ENCODE results near the gene PKD2L1. TPM values are rescaled to one million over a fixed set of nuclear protein-coding genes. Genes with fewer than 3 reads are reported as not detected.
"Not testable (repeated sequence)": the region's sequence is repeated elsewhere in the genome, so short reads cannot be mapped to it uniquely, and the experiment has no call there.

PKD2L1 gene
- total RNA-seq, 1 experiment from 2014 or later: not detected

DNA sequence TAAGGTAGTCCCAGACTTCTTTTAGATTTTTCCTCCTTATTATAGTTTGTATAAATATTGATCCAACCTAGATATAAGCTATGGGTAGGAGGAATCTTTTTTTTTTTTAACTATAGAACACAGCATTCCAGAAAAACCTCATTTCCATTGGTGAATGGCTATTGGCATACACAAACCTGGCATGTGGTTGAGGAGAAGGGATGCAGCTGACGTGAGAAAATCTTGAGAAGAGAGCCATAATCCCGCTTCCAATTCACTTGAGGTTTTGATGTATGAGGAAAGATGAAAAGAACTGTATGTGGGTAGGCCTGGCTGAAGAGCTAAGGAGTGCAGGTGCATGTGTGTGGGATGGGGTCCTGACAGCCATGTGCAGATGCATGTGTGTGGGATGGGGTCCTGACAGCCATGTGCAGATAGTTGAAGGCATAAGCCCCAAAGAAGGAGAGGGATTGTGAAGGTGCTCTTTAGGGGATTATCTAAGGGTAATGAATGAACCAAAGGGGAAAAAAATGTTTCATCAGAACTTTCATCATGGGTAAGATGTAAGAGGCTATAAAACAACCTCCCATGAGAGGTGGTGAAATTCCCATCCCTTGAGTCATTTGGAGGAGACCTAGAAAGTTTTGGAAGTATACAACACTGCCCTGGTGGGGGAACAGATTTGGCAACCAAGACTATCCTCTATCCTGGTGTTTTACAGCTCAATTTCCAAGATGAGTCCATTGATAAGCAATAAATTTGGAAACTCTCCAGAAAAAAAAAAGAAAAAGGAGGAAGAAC lies 3.8 kb upstream of the PKD2L1 start:
- no peak for DNase-seq (ENCODE audit: low spot score)

DNA sequence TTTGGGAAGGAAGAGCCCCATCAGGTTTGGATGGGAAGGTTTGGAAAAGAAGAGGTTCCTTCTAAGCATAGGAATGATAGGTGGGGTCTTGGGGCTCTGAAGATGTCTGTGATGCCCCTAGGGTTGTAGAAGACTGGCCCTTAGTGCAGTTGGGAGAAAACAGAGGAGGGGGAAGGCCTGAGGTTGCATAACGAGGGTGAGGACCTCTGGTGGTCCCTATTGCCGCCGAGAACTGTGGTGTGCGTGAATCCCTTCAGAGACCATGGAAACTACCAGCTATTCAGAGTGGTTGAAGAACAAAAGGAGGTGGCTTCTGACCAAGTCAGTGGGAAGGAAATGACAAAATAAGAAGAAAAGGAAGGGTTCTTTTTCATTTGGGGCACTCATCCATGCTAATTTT lies 3.1 kb upstream of the PKD2L1 start:
- no peak for DNase-seq (ENCODE audit: low spot score)

DNA sequence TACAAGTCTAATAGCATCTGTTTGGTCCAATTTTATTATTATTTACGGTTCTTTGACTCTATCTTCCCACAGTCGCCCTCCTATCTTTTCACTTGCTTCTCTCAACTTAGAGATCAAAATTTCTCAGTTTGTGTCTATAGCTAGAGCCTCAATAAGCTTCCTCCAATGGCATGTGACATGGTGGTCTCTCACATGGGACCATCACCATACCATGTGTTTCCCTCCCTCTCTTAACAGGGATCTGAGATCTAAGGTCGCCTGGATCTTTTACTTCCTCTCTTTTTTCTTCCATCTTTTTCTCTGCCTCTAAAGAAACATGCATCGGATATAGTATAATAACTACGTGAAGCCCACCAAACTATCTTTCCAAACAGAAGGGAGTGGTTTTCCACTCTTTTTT lies 1.8 kb downstream of the PKD2L1 start:
- no peak for DNase-seq (ENCODE audit: low spot score)

DNA sequence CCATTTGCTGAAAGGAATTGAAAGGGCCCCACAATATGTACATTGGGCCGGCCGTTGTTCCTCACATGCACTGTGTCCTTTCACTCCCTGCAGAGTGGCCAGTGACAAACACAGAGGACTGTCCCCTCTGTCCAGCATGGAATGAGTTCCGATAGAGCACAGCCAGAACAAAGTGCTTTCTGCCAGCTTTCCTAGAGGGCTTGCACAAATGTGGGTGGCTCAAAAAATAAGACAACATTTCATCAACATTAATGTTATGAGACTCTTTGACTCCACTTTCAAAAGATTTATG lies 2.4 kb downstream of the PKD2L1 start:
- no peak for DNase-seq (ENCODE audit: low spot score)

DNA sequence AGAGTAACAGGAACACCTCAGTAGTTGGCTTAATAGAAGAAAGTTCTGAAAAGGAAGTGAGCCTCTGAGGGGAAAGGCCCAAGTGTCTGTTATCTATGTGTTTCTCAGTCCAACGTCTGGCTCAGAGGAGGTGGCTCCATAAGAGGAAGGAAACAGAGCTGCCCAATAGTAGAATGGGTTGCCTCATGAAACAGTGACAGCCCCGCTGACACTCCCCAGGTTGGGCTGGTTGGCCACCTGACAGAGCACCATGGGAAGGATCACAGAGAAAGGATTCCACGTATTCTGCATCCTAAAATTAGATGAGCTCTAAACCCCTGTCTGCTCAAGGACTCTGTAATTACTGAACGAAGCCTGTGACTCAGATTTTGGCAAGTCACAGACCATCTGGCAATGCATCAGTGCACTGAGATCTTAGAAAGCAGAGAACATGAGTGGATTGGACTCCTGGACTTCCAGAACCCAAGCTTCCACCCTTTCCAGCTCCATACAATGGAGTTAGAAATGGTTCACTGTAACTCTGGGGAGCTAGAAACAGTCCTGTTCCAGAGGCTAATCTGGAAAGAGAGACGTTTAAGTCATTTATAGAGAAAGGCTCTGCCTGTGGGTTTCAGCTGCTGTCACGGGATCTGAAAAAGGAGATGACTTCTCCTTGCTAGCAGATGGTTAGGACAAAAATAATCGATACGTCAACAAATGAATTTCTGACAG lies 2.9 kb downstream of the PKD2L1 start:
- DNase-seq (ENCODE audit: low spot score): no peak

DNA sequence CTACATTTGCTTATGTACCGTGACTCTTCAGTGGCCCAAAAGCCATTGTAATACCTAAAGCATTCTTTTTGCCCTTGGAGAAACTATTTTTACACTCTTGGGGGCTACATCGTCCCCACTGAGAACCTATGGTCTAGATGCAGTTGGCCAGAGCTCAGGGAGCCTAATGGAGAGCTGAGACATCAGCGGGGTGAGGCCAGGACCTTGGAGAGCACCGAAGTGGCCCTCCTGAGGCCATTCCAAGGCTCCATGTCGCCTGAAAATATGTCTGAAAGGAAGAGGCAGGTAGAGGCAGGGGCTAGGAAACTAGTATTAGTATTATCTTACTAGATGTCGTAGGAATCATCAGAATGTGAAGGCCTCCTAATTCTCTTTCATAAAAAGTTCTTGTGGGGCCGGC lies 4.9 kb downstream of the PKD2L1 start:
- peak; percentile 11 for DNase-seq (ENCODE audit: low spot score)

DNA sequence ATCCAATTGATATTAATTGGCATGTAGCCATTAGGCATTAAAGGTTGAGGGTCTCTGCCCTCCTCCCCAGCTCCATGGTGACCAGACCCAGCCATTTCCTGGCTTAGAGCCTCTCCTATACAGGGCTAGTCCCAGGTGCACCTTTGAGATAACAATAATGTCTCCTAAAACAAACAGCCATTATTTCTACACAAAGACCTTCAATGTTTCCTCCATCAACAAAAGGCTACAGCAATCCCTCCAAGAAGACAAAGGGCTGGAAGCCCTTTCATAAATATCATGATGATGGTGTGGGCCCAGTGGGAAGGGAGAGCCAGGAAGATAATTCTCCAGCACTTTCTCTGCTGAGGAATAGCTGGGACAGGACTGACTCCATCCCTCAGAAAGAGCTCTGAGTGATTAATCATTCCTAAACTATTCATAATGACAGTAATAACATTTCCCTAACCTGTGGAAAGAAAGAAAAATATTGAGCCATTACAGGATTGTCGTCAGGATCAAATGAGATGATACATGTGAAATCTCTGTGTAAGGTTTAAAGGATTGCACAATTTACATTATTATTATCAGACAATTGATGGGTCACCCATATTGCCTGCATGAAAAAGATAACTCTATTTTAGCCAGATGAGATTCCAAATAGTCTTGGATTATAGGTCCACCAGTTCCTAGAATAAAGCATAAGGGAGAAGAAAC lies 10.2 kb downstream of the PKD2L1 start:
- no peak for DNase-seq (ENCODE audit: low spot score)

DNA sequence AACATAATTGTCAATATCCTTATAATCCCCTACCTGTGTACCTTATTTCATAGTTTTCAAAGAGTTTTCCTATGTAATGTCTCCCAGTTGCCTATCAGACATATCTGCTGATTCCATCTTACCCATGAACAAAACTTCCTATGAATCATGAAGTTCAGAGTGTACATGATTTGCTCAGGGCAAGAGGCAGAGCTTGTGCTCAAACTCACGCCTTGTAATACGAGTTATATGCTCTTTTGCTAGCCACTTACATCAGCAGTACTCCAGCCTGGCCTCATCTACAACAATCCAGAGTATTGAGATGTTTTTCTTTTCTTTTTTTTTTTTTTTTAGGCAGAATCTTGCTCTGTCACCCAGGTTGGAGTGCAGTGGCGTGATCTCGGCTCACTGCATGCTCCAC lies 11.8 kb downstream of the PKD2L1 start:
- DNase-seq (ENCODE audit: low spot score): no peak

DNA sequence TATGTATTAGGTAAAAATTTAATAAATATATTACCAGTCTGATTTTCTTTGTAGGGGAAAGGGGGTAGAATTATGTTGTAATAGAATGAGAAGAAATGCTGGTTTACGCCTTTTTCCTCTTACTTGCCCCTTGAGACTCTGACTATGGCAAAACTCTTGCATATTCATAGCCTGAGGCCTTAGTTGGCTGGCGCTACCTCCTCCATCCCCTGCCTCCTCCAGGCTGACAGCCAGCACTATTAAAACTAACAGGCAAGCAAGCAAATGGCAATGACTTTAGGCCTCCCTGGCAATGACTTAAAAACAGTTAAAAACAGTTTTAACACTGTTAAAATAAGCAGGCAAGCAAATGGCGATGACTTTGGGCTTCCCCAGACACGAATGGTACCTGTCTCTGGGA lies 14.4 kb downstream of the PKD2L1 start:
- DNase-seq (ENCODE audit: low spot score): no peak

DNA sequence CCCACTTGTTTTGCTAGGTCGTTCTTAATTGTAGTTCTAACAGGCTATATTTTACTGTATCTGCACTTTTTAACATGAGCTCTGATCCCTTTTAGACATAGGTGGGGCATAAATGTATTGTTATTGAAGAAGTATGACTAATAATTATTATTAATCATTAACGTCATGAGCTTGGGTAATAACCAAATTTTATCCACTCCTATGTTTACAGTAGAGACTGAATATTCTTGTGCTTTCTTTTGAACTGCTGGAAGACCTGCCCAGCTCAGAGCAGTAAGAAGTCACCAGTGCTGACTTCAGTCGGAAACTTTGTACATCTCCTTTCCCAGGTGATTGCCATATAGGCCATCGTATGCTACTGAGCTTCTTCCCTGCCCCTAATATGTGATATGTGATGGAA lies 18.7 kb downstream of the PKD2L1 start:
- DNase-seq (ENCODE audit: low spot score): peak; percentile 10

DNA sequence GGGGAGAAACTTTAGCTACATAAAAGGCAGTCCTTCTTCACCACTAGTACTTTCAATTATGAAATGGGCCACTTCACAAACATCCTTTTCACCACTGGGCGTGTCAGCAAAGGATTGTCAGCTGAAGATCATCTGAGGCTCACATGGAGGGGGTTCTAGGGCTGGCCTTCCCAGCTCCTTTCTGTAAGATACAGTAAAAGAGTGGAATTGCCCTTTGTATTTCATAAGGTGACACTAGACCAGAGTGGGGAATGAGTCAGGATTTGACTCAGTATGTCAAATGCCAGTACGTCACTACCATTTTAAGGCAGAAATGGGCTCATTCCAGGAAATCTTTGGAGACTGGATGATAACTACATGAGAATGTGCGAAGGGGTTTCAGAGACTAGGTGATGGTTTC lies 22.3 kb downstream of the PKD2L1 start:
- no peak for DNase-seq (ENCODE audit: low spot score)

DNA sequence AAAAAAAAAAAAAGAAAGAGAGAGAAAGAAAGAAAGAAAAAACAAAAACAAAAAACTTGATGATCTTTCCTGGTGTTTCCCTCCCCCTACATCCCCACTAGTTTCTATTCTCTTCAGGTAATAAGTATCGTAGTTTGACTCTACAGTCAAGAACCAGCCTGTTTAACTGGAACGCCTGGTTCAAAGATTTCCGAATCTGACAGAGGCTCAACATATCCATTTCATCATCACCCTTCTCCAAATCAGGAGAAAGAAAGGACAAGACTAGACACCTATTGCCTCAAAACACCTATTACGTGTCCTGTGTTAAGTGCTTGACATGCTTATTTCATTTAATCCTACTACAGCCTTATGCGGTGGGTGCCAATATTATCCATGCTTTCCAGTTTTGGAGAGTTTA lies 23.2 kb downstream of the PKD2L1 start:
- no peak for DNase-seq (ENCODE audit: low spot score)

DNA sequence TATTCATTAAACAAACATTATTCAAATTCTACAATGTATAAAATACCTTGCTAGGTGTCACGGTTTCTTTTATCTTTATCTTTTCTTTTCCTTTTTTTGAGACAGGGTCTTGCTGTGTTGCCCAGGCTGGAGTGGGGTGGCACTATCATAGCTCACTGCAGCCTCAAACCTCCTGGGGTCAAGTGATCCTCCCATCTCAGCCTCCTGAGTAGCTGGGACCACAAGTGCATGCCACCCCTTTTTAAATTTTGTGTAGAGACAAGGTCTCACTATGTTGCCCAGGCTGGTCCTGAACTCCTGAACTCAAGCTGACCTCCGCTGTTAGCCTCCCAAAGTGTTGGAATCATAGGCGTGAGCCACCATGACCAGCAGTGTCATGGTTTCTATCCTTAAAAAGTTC lies 25.6 kb downstream of the PKD2L1 start:
- DNase-seq (ENCODE audit: low spot score): no peak

DNA sequence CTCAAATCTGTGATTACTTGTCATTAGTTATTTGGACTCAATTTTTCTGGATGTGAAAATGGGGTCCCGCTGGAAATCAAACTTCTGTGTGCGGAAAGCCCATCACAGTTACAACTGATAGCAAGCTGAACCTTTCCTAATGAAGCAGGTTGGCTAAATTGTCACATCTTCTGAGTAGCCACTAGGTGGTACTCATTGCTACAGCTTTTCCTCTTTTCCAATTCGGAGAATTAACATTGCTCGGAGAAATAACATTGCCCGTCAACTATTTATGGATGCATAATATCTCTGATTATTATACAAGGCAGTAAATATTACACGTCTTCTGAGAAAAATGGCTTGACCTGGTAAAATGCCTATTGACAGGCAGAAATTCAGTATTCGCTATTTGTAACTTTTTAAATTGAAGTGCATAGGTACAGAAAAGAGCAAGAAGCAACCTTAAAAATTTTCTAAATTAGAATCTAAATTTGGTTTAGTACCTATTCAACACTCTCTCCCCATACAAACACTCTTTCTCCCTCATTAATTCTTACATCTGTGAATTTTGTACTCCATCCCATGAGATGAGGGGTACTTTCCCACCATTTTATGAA lies 26.2 kb downstream of the PKD2L1 start:
- DNase-seq (ENCODE audit: low spot score): peak; percentile 34

DNA sequence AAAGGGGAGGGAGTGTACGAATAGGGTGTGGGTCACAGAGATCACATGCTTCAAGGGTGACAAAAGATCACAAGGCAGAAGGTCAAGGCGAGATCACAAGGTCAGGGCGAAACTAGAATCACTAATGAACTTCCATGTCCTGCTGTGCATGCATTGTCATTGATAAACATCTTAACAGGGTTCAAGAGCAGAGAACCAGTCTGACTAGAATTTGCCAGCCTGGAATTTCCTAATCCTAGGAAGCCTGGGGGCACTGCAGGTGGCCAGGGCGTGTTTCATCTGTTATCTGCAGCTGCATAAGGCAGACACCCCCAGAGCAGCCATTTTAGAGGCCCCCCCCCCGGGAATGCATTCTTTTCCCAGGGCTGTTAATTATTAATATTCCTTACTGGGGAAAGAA lies 28.9 kb downstream of the PKD2L1 start:
- not testable (repeated sequence) for DNase-seq (ENCODE audit: low spot score)

DNA sequence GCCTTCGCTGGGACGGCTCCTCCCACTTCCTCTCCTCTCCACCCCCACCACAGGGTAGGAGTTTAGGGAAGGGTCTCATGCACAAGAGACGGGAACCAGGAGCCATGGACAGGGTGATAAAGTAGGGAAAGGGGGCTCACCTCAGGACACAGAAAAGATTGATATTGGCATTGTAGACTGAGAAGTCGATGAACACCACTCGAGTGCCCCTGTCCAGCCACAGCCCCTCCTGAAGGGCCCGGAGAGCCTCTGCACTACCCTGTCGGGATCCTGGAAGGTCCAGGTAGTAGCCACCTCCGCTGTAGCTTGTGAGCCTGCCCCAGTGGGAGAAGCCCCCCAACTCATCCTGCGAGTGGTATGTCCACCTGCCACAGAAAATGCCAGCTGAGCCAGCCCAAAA lies 32.8 kb downstream of the PKD2L1 start:
- no peak for DNase-seq (ENCODE audit: low spot score)

DNA sequence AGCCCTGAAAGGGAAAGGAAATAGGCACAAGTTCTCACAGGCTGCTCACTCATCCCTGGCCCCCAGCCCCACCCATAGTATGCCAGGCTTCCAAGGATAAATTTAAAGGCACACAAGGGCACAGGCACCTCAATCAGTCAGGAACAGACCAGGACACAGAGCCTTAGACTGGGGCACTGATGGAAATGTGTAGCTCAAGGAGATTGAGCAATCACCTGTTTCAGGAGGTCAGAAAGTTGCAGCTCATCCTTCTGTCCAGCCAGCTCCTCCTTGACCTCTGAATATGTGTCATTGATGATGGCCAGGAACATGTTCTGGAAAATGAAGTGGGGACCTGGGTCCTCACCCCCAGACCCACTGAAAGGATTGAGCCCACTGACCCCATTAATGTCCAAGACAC lies 37.0 kb downstream of the PKD2L1 start:
- DNase-seq (ENCODE audit: low spot score): no peak

DNA sequence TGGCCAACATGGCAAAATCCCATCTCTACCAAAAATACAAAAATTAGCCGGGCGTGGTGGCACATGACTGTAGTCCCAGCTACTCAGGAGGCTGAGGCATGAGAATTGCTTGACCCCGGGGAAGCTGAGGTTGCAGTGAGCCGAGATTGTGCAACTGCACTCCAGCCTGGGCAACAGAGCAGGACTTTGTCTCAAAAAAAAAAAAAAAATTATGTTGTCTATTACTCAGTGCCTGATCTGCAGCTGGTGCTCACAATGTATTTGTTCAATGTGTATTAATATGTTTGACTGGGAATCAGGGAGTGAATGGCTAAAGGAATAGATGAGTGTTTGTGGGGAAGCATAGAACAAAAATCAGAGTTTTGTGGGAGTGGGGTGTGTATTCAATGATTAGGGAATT lies 37.7 kb downstream of the PKD2L1 start:
- DNase-seq (ENCODE audit: low spot score): not testable (repeated sequence)

DNA sequence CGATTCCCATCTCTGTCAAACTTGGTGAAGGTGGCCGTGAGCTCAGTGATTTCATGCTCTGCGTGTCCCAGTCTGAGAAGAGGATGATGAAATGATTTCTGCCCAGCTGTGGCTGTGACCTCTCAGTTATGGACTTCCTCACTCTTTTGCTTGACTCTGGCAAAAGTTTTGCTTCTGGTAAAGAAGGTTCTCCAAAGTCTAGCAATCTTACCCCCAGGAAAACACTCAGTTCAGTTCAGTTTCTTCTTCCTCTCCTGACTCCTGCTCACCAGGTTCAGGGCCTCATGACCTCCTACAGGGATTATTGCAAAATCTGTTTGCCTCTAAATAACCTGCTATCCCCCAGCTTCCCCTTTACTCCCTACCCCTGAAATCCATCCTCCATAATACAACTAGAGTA lies 38.7 kb downstream of the PKD2L1 start:
- no peak for DNase-seq (ENCODE audit: low spot score)

DNA sequence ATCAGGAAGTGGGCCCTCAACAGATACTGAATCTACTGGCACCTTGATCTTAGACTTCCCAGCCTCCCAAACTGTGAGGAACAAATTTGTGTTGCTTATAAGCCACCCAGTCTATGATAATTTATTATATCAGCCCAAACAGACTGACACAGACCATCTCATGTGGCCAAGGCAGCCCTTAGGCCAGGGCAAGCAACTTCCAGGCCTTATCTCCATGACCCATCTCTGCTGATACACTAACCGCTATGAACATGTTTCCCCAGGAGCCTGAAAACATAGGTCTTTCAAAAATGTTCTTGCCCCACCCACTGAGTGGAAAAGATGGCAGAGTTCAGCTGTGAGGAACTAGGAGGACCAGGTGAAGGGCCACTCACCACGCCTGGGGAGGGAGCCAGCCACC lies 40.4 kb downstream of the PKD2L1 start:
- no peak for DNase-seq (ENCODE audit: low spot score)

DNA sequence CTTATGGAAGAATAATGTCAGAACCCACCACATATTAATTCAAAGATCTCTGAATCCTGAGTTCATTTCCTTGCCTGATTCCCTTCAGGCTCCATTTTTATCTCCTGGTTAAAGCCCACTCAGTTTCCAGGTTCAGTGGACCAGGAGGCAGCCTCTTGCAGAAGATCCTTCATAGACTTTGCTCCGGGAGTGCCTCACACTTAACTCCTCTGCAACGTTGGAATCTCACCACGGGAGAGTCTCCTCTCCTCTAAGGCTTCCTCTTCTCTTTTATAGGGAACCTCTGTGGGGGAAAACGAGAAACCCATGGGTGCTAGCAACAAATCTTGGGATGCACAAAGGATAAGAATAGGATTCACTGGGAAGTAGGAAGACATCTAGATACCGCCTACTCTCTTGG lies 41.8 kb downstream of the PKD2L1 start:
- no peak for DNase-seq (ENCODE audit: low spot score)

DNA sequence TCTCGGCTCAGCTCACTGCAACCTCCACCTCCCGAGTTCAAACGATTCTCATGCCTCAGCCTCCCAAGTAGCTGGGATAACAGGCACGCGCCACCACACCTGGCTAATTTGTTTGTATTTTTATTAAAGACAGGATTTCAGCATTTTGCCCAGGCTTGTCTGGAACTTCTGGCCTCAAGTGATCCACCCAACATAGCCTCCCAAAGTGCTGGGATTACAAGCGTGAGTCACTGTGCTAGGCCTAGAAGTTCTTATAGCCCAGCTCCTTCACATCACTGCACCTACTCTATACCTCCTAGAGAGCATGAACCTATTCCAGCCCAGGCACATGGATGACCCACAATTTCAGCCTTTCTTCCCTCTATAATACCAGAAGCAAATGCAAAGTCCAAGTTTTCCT lies 42.3 kb downstream of the PKD2L1 start:
- no peak for DNase-seq (ENCODE audit: low spot score)

Measured in HT-29 (cell line).